Measurements from ENCODE around the gene RAB36. TPM values are rescaled to one million over a fixed set of nuclear protein-coding genes. Genes with fewer than 3 reads are reported as not detected.

RAB36 gene
- total RNA-seq, 1 donor from 2014 or later, result not detected

DNA sequence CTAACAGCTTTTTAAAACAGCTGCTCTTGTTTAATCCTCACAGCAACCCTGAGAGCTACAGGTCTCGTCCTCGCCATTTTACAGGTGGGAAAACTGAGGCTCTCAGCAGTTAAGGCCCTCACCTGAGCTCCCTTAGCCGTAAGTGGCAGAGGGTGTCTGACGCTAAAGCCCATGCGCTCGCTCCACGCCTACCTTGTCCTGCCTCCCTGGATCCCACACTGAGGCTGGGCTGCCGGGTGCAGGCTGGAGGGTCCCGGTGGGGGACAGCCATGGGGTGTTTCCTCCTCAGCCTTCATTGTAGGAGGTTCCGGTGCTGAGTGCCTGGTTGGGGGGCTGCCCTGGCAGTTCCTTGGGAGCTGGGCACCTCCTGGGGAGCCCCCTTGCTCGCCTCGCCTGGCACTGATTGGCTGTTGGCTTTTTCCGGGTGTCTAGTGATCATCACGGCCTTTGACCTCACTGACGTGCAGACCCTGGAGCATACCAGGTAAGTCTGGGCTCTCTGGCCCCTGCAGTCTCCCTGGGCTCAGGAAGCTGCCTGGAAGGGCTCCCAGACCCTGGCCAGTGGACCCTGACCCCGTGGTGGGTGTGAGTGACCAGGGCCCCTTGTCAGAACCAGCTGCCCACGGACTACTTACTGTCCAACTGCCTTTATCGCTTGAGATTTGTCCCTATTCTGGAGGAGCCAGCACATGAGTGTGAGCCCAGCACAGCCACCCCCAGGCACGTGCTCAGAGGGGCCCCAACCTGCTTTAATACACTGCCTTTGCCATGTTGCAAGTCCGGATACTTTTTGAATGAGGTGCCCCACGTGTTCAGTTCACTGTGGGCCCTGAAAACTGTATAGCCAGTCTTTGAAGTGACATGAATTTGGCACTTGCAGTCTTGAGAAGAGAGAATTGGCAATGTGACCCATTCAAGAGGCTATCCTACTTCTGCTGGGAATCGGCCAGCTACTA is 12.6 kb downstream of the RAB36 start:
- intact Hi-C loops (cut with micrococcal nuclease), result no loop called here

GRCh38 chr22:23158516-23159290 is 13.4 kb downstream of the RAB36 start:
- intact Hi-C loops (cut with micrococcal nuclease), result no loop called here

DNA sequence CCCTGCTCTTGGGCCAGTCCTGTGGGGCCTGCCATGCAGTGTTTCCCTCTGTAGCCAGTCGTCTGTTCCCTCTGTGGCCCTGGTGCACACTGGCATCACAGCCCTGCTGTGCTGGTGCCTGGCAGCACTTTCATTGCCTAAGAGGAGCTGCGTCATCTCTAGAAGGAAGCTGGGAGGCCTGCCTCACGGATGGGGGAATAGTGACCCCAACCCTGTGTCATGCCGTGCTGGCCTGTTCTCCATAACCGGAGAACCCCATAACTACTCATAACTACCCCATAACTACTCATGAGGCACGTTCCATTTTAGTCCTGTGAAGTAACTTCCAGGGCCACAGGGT is 14.0 kb downstream of the RAB36 start:
- intact Hi-C loops (cut with micrococcal nuclease), result no loop called here

GRCh38 chr22:23161029-23161428 is 15.8 kb downstream of the RAB36 start:
- intact Hi-C loops (cut with micrococcal nuclease), result no loop called here

- intact Hi-C loops (cut with micrococcal nuclease), result no loop called here
Observed at GRCh38 chr22:23161574-23161973, 16.3 kb downstream of the RAB36 start.

DNA sequence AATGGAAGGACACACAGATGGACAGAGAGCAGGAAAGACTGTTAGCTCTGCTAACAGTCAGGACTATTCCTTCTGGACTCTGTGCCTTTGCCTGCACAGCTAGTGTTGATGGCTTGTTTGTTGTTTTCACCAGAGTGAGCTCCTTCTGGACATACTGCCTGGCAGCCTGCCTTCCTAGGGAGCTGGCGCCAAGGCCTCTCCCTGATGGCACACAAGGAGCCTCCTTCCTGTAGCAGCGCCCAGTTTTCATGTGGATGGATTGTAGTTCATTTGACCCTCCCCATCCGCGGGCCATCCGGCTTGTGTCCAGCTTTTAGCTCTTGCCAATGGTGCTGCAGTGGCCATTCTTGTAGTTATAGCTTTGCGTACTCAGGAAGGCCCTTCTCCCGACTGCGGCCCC is 18.4 kb downstream of the RAB36 start:
- intact Hi-C loops (cut with micrococcal nuclease), result no loop called here

DNA sequence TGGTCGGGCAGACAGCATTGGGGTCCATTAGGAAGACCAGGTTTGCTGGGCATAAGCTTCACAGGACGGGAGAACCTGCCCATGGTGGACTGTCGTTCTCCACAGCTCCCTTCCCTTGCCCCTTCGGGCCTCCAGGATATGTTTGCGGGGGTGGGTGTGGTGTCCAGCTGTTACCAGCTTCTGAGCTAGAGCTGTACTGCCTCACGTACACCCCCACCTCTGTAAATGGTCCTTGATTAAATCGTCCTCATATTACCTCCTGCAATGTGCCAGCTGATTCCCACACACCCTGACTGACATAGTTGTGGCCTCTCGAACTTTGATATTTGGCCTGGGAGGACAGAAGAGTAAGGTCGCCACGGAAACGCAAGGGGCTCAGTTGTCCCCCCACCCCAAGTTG is 18.8 kb downstream of the RAB36 start:
- intact Hi-C loops (cut with micrococcal nuclease), result no loop called here

DNA sequence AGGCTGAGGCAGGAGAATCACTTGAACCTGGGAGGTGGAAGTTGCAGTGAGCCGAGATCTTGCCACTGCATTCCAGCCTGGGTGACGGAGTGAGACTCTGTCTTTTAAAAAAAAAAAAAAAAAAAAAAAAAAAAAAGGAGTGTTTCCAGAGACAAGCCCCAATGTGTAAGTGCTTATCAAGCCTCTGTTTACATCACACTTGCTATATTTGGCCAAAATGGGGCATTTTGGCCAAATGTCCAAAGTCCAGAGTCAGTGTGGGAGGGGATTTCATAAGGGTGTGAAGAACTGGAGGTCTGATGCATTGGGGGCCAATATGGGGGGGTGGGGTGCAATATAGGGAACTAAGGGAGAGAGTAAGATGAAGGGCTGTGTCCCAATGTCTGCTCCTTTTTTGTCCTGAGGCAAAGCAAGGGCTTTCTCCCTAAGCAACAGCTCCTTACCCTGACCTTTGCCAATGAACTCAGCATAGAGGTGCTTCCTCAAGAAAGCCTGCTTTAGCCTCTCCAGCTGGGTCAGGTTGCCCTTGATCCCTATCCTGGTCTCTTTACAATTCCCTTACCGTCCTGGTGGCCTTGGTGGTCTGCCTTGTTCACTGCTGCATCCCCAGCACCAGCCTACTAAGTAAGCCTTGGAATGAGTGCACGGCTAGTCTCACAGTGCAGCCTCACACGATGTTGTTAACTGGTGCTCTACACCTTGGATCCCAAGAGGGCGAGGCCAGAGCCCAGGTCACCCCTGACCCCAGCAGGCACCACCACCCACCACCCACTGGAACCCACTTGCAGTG is 21.0 kb downstream of the RAB36 start:
- intact Hi-C loops (cut with micrococcal nuclease), result no loop called here

- intact Hi-C loops (cut with micrococcal nuclease), result no loop called here
Observed at GRCh38 chr22:23166841-23167616, 21.8 kb downstream of the RAB36 start.

DNA sequence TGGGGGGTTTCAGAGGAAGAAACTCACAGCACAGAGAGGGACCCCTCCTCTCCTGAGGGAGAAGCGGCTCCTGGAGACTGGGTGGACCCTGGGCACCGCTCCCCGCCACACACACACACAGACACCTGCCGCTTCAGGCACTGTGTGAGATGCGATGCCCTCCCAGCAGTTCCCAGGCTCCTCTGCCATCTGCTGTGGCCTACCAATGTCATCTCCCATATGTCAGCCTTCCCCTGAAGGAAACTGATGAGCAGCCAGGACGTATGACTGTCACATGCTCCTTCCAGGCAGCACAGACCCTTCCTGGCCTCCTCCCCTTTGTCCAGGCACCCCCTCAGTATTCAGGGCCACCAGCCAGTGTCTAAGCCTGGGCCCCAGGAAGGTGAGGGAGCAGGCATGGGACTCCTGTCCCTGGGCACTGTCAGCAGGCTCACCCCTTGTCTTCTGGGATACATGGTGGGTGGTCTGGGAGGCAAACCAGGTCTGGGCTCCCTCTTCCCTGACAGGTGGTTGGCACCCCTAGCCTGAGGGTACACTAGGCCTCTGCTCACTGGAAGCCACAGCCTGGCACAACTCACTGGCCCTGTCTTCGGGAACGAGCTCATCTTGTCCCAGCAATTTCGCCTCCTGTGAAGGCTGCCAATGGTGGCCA is 23.2 kb downstream of the RAB36 start:
- intact Hi-C loops (cut with micrococcal nuclease), result no loop called here

- intact Hi-C loops (cut with micrococcal nuclease), result no loop called here
Observed at GRCh38 chr22:23169043-23169406, 23.7 kb downstream of the RAB36 start.

DNA sequence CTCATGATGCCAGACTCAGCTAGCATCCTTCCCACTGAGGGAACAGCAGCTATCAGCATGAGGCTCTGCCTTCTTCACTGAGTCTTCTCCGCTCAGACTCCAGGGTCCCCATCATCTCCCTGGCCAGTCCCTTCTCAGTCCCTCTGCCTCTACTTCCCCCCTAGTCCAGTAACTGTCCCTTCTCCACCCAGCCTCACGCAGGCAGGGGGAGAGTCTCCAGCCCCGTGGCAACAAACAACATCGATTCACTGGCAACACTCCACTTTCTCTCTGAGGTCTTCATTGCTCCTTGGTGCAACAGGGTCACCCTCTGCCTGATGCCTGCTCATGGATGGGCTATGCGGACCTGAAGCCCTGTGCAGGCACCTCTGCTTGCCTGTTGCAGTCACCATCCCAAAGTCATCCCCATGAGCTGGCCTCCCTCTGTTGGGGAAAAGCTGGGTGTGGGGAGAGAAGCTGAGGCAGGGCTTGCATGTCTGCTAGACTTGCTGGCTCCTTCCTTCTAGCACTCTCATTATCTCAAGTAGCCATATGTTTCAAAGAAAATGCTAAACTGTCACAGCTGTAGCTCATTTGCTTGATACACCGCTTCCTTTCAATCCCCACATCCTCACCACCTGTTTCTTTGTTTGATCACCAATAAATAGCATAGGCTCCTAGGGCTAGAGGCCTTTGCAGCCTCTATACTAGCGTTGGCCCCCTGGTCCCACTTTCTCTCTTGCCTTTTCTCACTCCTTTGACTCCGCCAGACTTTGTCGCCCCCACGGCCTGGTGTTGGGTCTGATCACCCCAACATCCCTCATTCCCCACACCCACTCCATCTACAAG is 30.8 kb downstream of the RAB36 start:
- intact Hi-C loops (cut with micrococcal nuclease), result no loop called here

- intact Hi-C loops (cut with micrococcal nuclease), result no loop called here
Observed at GRCh38 chr22:23176645-23177027, 31.4 kb downstream of the RAB36 start.

DNA sequence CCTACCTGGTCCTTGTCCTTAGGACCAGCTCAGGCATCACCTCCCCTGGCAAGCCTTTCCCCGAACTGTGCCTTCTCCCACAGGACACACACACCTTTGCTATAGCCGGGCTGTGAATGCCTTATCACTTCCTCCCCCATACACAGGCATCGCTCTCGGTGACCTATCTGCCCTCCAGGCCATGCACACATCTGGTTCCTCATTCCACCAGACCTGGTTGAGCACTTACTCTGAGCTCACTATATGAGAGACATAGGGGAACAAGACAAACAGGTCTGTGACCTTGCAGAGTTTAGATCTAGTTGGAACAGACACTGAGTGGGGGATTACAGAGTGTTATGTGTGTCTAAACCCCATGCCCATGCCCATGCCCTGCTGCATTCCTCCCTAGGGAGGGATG is 31.9 kb downstream of the RAB36 start:
- intact Hi-C loops (cut with micrococcal nuclease), result no loop called here

- intact Hi-C loops (cut with micrococcal nuclease), result loop anchor here (1.0 kb wide), 1 partner anchor 104 kb away; no protein-coding TSS in a partner anchor
Observed at GRCh38 chr22:23178512-23179254, 33.4 kb downstream of the RAB36 start.

DNA sequence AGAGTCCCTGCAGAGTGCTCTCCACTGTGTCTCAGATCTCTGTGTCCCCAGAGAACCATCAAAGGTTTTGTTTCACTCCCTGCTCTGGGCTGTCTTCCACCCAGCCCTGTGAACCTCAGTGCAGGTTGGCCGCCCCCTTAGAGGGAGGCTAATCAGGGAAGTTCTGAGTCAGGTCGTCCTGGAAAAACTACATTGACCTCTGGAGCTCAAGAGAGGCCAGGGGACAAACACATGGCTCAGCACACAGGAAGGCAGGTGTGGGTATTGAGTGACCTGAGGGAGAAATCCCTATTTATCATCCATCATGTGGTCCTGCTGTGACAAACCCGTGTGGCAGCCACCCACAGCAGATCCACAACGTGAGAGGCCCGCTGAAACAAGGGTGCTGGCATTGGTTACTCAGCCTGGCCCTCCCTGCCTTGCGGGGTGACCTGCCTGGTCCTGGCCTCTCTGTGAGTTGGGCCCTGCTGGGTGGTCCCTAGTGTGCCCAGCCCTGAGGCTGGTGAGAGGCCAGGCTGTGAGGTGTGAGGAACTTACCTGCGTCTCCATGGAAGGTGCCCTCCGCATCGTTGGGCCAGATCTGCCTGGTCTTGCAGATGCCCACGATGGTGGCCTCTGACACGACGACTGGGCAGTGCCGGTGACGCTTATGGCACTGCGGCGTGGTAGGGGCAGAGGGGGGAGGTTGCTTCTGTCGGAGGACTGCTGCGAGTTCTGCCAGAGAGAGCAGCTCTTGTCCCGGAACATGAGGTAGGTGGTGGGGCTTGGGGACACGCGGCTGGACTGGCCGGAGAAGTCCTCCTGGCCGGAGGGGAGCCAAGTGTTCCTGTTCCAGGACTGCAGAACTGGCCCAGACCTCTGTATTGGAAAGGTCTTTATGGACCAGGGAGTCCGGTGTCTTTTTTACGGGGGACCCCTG is 34.4 kb downstream of the RAB36 start:
- intact Hi-C loops (cut with micrococcal nuclease), result loop anchor here (5.0 kb wide), 1 partner anchor 63 kb away; no protein-coding TSS in a partner anchor

GRCh38 chr22:23180301-23180892 is 35.1 kb downstream of the RAB36 start, which contains the start of gene BCR:
BCR (plus strand) TSS chr22:23180509; CDS start chr22:23180961, 452 bp downstream.
- intact Hi-C loops (cut with micrococcal nuclease), result loop anchor here (5.0 kb wide), 1 partner anchor 62 kb away; no protein-coding TSS in a partner anchor

All from T-helper 2 cell treated with Interferon-gamma antibody and Interleukin-4, amounts not matched to agents 100 ng/mL and 5 ng/mL, for 36 hours (primary cell).